Measurements from ENCODE around the gene GORASP2. TPM values are rescaled to one million over a fixed set of nuclear protein-coding genes. Genes with fewer than 3 reads are reported as not detected.

The GORASP2 gene
- total RNA-seq, 1 donor from 2014 or later: 56.2 TPM

GRCh38 chr2:170963386-170963785 lies 34.3 kb downstream of the GORASP2 start:
- TF ChIP-seq, protein P1, sequence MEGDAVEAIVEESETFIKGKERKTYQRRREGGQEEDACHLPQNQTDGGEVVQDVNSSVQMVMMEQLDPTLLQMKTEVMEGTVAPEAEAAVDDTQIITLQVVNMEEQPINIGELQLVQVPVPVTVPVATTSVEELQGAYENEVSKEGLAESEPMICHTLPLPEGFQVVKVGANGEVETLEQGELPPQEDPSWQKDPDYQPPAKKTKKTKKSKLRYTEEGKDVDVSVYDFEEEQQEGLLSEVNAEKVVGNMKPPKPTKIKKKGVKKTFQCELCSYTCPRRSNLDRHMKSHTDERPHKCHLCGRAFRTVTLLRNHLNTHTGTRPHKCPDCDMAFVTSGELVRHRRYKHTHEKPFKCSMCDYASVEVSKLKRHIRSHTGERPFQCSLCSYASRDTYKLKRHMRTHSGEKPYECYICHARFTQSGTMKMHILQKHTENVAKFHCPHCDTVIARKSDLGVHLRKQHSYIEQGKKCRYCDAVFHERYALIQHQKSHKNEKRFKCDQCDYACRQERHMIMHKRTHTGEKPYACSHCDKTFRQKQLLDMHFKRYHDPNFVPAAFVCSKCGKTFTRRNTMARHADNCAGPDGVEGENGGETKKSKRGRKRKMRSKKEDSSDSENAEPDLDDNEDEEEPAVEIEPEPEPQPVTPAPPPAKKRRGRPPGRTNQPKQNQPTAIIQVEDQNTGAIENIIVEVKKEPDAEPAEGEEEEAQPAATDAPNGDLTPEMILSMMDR (conservative IDR thresholded peaks at IDR 0.05; ENCODE audit: low read depth, low read length): no peak
- no peak for DNase-seq (ENCODE audit: low read depth)
- H3K4me3 ChIP-seq (ENCODE audit: low read depth, low read length): no peak overlapping the region

- TF ChIP-seq, protein P1 (conservative IDR thresholded peaks at IDR 0.05; ENCODE audit: low read depth, low read length): no peak
- H3K4me3 ChIP-seq (ENCODE audit: low read depth, low read length): no peak overlapping the region
- DNase-seq (ENCODE audit: low read depth): no peak
These were observed 36.6 kb downstream of the GORASP2 start for GRCh38 chr2:170965446-170966225.

DNA sequence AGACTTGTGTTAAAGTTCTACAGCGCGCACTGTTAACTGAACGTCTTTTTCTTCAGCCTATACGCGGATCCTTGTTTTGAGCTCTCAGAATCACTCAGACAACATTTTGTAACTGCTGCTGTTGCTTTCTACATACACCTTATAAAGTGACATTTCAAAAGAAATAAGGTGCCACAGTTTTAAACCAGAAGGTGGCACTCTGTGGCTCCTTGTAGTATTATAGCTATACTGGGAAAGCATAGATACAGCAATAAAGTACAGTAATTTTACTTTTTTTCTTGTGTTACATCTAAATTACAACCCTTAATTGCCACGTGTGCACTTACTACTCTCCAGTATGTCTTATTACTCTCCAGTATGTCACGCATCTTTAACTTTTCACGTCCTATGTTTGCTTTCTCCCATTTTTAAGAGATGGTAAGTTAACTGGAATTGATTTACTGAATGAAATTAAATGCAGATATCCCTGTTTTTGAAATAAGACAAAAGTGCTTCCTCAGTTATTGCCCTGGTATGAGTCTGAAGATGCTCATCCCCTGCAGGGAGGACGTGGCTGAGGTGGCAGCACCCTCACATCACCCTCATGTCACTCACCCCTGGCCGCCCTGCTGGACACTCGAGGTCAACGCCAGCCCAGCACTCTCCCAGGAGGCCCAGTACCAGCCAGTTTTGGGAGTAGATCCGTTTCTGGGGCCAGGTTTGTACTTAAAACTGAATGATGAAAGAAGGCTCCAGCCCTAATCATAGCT lies 37.8 kb downstream of the GORASP2 start:
- TF ChIP-seq, protein P1 (conservative IDR thresholded peaks at IDR 0.05; ENCODE audit: low read depth, low read length): peak; percentile 18
- H3K4me3 ChIP-seq (ENCODE audit: low read depth, low read length): no peak overlapping the region
- no peak for DNase-seq (ENCODE audit: low read depth)

- DNase-seq (ENCODE audit: low read depth): no peak
- H3K4me3 ChIP-seq (ENCODE audit: low read depth, low read length): no peak overlapping the region
- TF ChIP-seq, protein P1 (conservative IDR thresholded peaks at IDR 0.05; ENCODE audit: low read depth, low read length): no peak
These were observed 38.5 kb downstream of the GORASP2 start for GRCh38 chr2:170967553-170967952.

- no peak for DNase-seq (ENCODE audit: low read depth)
- TF ChIP-seq, protein P1 (conservative IDR thresholded peaks at IDR 0.05; ENCODE audit: low read depth, low read length): no peak
- H3K4me3 ChIP-seq (ENCODE audit: low read depth, low read length): no peak overlapping the region
These were observed 39.4 kb downstream of the GORASP2 start for GRCh38 chr2:170968205-170969003.

GRCh38 chr2:170969030-170969429 lies 40.0 kb downstream of the GORASP2 start:
- H3K4me3 ChIP-seq (ENCODE audit: low read depth, low read length): no peak overlapping the region
- DNase-seq (ENCODE audit: low read depth): no peak
- TF ChIP-seq, protein P1 (conservative IDR thresholded peaks at IDR 0.05; ENCODE audit: low read depth, low read length): no peak
